KMS-11 (cell line): ENCODE results near the gene RPS6KA2.

Source experiments
- H2AFZ ChIP-seq: fragments of 200-600 bp; sonication (generic); 2 replicates; pipeline ENCODE4 v1.6.1; 2016; ENCODE audit warnings: antibody characterized with exemption, mixed run types, low read depth
- H3K27ac ChIP-seq: fragments of 200-600 bp; sonication (generic); 2 replicates; pipeline ENCODE4 v1.6.1; 2016; ENCODE audit warnings: mild to moderate bottlenecking, mixed run types
- H3K27me3 ChIP-seq: fragments of 200-600 bp; sonication (generic); 2 replicates; pipeline ENCODE4 v1.6.1; 2017; ENCODE audit warnings: mild to moderate bottlenecking, low read depth, mixed run types, moderate library complexity; ENCODE audit not compliant: insufficient read depth
- H3K36me3 ChIP-seq: fragments of 200-600 bp; sonication (generic); 2 replicates; pipeline ENCODE4 v1.6.1; 2017; ENCODE audit warnings: mild to moderate bottlenecking, mixed run types; ENCODE audit not compliant: insufficient read depth
- H3K4me1 ChIP-seq: fragments of 200-600 bp; sonication (generic); 2 replicates; pipeline ENCODE4 v1.6.1; 2016; ENCODE audit warnings: mild to moderate bottlenecking, low read depth, mixed run types; ENCODE audit not compliant: poor library complexity, severe bottlenecking
- H3K4me2 ChIP-seq: fragments of 200-600 bp; sonication (generic); 2 replicates; pipeline ENCODE4 v1.7.0; 2016; ENCODE audit warnings: mild to moderate bottlenecking, mixed run types
- H3K4me3 ChIP-seq: fragments of 200-600 bp; sonication (generic); IDR thresholded peaks from 2 replicates; pipeline ENCODE4 v1.6.1; 2017; ENCODE audit warnings: low read depth, low read length, mixed read lengths; ENCODE audit not compliant: insufficient read depth
- H3K79me2 ChIP-seq: fragments of 200-600 bp; sonication (generic); 2 replicates; pipeline ENCODE4 v1.6.1; 2016; ENCODE audit warnings: low read depth, mixed run types; ENCODE audit not compliant: insufficient read depth
- H3K9ac ChIP-seq: fragments of 200-600 bp; sonication (generic); 2 replicates; pipeline ENCODE4 v1.6.1; 2016; ENCODE audit warnings: mild to moderate bottlenecking, mixed run types
- H4K20me1 ChIP-seq: fragments of 200-600 bp; sonication (generic); 2 replicates; pipeline ENCODE4 v1.6.1; 2016; ENCODE audit warnings: mild to moderate bottlenecking, mixed run types; ENCODE audit not compliant: insufficient read depth
- TF ChIP-seq, protein P1 (sequence below): fragments of 200-600 bp; sonication (generic); conservative IDR thresholded peaks from 2 replicates; pipeline ENCODE4 v1.6.1; 2017; ENCODE audit warnings: low read depth, mild to moderate bottlenecking, antibody characterized with exemption, low read length, moderate library complexity, mixed read lengths

RPS6KA2 gene

DNA sequence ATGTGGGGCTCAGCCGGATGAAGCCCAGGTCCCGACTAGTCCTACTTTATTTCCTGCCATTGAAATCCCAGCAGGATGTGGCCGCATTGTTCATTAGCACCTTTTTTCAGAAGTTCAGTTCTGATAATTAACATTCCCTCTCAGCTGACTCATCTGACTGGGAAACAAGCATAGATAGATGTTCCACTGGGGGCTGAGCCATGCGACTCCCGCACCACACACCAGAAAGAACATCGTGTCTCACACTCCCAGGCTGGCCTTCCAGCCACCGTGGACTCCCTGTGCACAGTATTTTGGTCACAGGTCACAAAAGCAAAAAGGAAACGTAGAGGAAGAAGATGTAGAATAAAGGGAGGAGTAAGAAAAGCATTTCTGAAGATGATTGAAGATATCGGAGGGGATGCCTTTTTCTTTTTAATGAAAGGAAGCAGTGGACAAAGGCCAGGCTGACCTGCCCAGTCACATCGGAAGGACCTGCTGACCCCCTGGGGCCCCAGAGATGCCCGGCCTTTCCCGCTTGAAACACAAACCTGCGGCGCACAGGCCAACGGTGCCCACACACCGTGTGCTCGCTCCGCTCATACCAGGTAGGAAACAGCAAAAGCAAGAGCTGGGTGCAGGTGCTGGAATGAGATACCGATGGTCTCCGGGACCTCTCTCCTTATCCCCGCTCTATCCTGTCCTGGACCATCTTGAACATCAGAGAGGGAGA, 11.8 kb downstream of the RPS6KA2 start:
- Histone ChIP-seq H3K27me3 (no peaks in the 10 kb centered on the region), H3K4me1 (no peaks in the 10 kb centered on the region), H3K79me2 (no peaks in the 10 kb centered on the region), H2AFZ (no peak overlapping the region), H3K4me2 (no peak overlapping the region), H3K9ac (no peak overlapping the region), H3K27ac (no peak overlapping the region), H3K36me3 (no peaks in the 10 kb centered on the region), H3K4me3 (no peak overlapping the region), H4K20me1 (no peaks in the 10 kb centered on the region)
- TF ChIP-seq, protein P1, sequence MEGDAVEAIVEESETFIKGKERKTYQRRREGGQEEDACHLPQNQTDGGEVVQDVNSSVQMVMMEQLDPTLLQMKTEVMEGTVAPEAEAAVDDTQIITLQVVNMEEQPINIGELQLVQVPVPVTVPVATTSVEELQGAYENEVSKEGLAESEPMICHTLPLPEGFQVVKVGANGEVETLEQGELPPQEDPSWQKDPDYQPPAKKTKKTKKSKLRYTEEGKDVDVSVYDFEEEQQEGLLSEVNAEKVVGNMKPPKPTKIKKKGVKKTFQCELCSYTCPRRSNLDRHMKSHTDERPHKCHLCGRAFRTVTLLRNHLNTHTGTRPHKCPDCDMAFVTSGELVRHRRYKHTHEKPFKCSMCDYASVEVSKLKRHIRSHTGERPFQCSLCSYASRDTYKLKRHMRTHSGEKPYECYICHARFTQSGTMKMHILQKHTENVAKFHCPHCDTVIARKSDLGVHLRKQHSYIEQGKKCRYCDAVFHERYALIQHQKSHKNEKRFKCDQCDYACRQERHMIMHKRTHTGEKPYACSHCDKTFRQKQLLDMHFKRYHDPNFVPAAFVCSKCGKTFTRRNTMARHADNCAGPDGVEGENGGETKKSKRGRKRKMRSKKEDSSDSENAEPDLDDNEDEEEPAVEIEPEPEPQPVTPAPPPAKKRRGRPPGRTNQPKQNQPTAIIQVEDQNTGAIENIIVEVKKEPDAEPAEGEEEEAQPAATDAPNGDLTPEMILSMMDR, result no peak

- Histone ChIP-seq H3K27ac (no peak overlapping the region), H3K36me3 (no peaks in the 10 kb centered on the region), H3K4me3 (no peak overlapping the region), H3K79me2 (no peaks in the 10 kb centered on the region), H3K4me1 (no peaks in the 10 kb centered on the region), H2AFZ (no peak overlapping the region), H3K9ac (no peak overlapping the region), H4K20me1 (no peaks in the 10 kb centered on the region), H3K27me3 (no peaks in the 10 kb centered on the region), H3K4me2 (no peak overlapping the region)
- TF ChIP-seq, protein P1, result no peak
These were observed 12.5 kb downstream of the RPS6KA2 start for GRCh38 chr6:166614589-166614988.

GRCh38 chr6:166614171-166614583, 12.9 kb downstream of the RPS6KA2 start:
- Histone ChIP-seq H3K4me1 (no peaks in the 10 kb centered on the region), H3K9ac (no peak overlapping the region), H3K27ac (no peak overlapping the region), H4K20me1 (no peaks in the 10 kb centered on the region), H2AFZ (no peak overlapping the region), H3K36me3 (no peaks in the 10 kb centered on the region), H3K27me3 (no peaks in the 10 kb centered on the region), H3K4me3 (no peak overlapping the region), H3K4me2 (no peak overlapping the region), H3K79me2 (no peaks in the 10 kb centered on the region)
- TF ChIP-seq, protein P1, result no peak

GRCh38 chr6:166613027-166613426, 14.0 kb downstream of the RPS6KA2 start:
- H2AFZ ChIP-seq, result no peak overlapping the region
- no peaks in the 10 kb centered on the region for H3K79me2 ChIP-seq
- no peaks in the 10 kb centered on the region for H4K20me1 ChIP-seq
- no peaks in the 10 kb centered on the region for H3K27me3 ChIP-seq
- H3K4me2 ChIP-seq, result no peak overlapping the region
- H3K9ac ChIP-seq, result no peak overlapping the region
- no peaks in the 10 kb centered on the region for H3K36me3 ChIP-seq
- TF ChIP-seq, protein P1, result no peak
- H3K4me3 ChIP-seq, result no peak overlapping the region
- no peak overlapping the region for H3K27ac ChIP-seq
- no peaks in the 10 kb centered on the region for H3K4me1 ChIP-seq
